PC-3 (cell line): ENCODE results near the gene GPA33. TPM values are rescaled to one million over a fixed set of nuclear protein-coding genes. Genes with fewer than 3 reads are reported as not detected.

Source experiments
- ATAC-seq: fragments of 200-7000 bp; cut with Tn5 transposase; 2 replicates; pipeline ENCODE4 v1.9.1; 2020; ENCODE audit warnings: mild to moderate bottlenecking, moderate library complexity
- BruUV-seq: library from RNA; stranded (reverse); fragments of 400-500 nt; replicated peaks from 2 replicates; lab custom pipeline; 2021; lab: Mats Ljungman, UMichigan
- CTCF ChIA-PET: fragments of 300-600 bp; sonication (Branson Sonifier 250); formaldehyde crosslinking; loops from one replicate; lab custom pipeline; 2022; ENCODE audit warnings: antibody characterized with exemption; lab: Charles Lee
- POLR2A ChIA-PET: fragments of 300-600 bp; sonication (Branson Sonifier 250); formaldehyde crosslinking; loops from one replicate; lab custom pipeline; 2022; ENCODE audit warnings: antibody characterized with exemption; ENCODE audit not compliant: unreplicated experiment; lab: Charles Lee
- DNase-seq: peaks from one replicate; pipeline ENCODE4 v3.0.0-alpha.2; 2015
- H2AFZ ChIP-seq: fragments of 300-600 bp; sonication (generic); 2 replicates; pipeline ENCODE4 v1.6.0; 2016; ENCODE audit warnings: antibody characterized with exemption, low read length
- H3F3A ChIP-seq: fragments of 300-600 bp; sonication (generic); one replicate; pipeline ENCODE4 v1.6.0; 2017; ENCODE audit warnings: antibody characterized with exemption, low read length, control low read depth, mild to moderate bottlenecking; ENCODE audit not compliant: unreplicated experiment
- H3K27ac ChIP-seq: fragments of 300-600 bp; sonication (generic); 2 replicates; pipeline ENCODE4 v1.5.1; 2016; ENCODE audit warnings: mild to moderate bottlenecking, low read length
- H3K27me3 ChIP-seq: fragments of 300-600 bp; sonication (generic); 2 replicates; pipeline ENCODE4 v1.6.1; 2016; ENCODE audit warnings: low read length, mixed read lengths
- H3K36me3 ChIP-seq: fragments of 300-600 bp; sonication (generic); 2 replicates; pipeline ENCODE4 v1.6.1; 2016; ENCODE audit warnings: low read depth, mixed run types, low read length, mixed read lengths
- H3K4me1 ChIP-seq: fragments of 300-600 bp; sonication (generic); 2 replicates; pipeline ENCODE4 v1.5.1; 2016; ENCODE audit warnings: low read length; ENCODE audit not compliant: insufficient read depth
- H3K4me2 ChIP-seq: fragments of 300-600 bp; sonication (generic); 2 replicates; pipeline ENCODE4 v1.6.0; 2016; ENCODE audit warnings: low read length
- H3K4me3 ChIP-seq: fragments of 300-600 bp; sonication (generic); 2 replicates; pipeline ENCODE4 v1.5.1; 2016; ENCODE audit warnings: mild to moderate bottlenecking, low read length, mixed read lengths
- H3K79me2 ChIP-seq: fragments of 300-600 bp; sonication (generic); 2 replicates; pipeline ENCODE4 v1.6.1; 2017; ENCODE audit warnings: low read length, mixed read lengths
- H3K9ac ChIP-seq: fragments of 300-600 bp; sonication (generic); 2 replicates; pipeline ENCODE4 v1.6.0; 2016; ENCODE audit warnings: mild to moderate bottlenecking, low read length
- H3K9me2 ChIP-seq: fragments of 300-600 bp; sonication (generic); replicated peaks from 2 replicates; pipeline ENCODE4 v1.6.1; 2016; ENCODE audit warnings: mixed run types, low read length, mixed read lengths
- H3K9me3 ChIP-seq: fragments of 300-600 bp; sonication (generic); 2 replicates; pipeline ENCODE4 v1.6.1; 2016; ENCODE audit warnings: low read length, mixed read lengths
- H4K20me1 ChIP-seq: fragments of 300-600 bp; sonication (generic); 2 replicates; pipeline ENCODE4 v1.6.1; 2016; ENCODE audit warnings: low read length, mixed read lengths
- EZH2 ChIP-seq: fragments of 300-600 bp; sonication (generic); IDR thresholded peaks from one replicate; pipeline ENCODE4 v1.6.1; 2017; ENCODE audit warnings: antibody characterized with exemption, mild to moderate bottlenecking, low read length; ENCODE audit not compliant: unreplicated experiment
- EZH2phosphoT487 ChIP-seq: fragments of 300-600 bp; sonication (generic); IDR thresholded peaks from 2 replicates; pipeline ENCODE4 v1.6.1; 2018; ENCODE audit warnings: mild to moderate bottlenecking, antibody characterized with exemption, low read length, borderline replicate concordance
- intact Hi-C: fragments of 100-400 bp; cut with micrococcal nuclease; formaldehyde crosslinking; loops from 2 replicates; pipeline ENCODE4 v1.9.0; 2023
- total RNA-seq: library from RNA; depleted of rRNA; stranded (reverse); fragments of >200 nt; gene quantifications from 2 replicates; pipeline ENCODE4 v1.2.3, GENCODE V29; 2014
- TF ChIP-seq, protein P1 (sequence below): fragments of 300-600 bp; sonication (generic); conservative IDR thresholded peaks from 2 replicates; pipeline ENCODE4 v1.5.1; 2017; ENCODE audit warnings: antibody characterized with exemption, low read depth, mild to moderate bottlenecking, low read length

The GPA33 gene
- total RNA-seq, 1 experiment from 2014 or later, result 0.04 TPM

DNA sequence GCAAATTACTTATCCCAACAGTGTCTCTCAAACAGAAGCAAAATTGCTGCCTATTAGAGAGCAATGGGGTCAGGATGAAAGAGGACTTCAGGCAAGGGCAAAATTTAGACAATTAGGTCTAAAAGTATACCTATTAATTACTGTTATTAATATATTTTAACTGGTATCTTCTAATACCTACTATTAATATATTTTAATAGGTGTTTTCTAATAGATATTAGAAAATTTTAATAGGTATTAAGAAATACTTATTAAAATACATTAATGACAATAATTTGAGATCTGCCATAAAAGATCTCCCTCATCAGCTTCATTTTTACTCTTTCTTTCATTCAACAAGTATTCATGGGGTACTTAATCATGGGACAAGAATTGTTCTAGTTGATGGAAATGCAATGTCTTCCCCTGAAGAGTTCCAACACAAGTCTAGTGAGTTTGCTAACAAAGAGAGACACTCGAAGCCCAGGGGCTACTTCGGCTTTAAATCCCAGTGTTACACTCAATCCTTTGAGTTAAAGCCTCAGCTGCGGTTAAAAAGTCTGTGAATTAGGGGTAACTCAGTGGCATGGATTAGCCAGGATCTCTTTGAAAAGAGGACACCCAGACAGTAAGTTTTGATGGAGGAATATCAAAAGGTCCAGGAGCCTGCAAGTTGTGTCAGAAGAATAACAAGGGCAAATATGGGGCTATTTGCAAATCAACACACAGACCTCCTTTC is 47.8 kb upstream of the GPA33 start:
- H3K4me1 ChIP-seq, result peaks cover 9% of the 10 kb centered on the region
- DNase-seq (no peak), ATAC-seq (no peak)
- POLR2A ChIA-PET, result no interaction called here
- CTCF ChIA-PET, result interaction anchor here (0.7 kb wide), 1 partner anchor 70 kb away, joined by 4 read pairs; no protein-coding TSS in a partner anchor
- no peaks in the 10 kb centered on the region for H3K9me2 ChIP-seq
- H3K9me3 ChIP-seq, result no peaks in the 10 kb centered on the region
- intact Hi-C loops, result no loop called here
- no TSS peak for BruUV-seq
- no peak overlapping the region for H2AFZ ChIP-seq
- no peaks in the 10 kb centered on the region for H3K79me2 ChIP-seq
- no peak for TF ChIP-seq EZH2phosphoT487
- TF ChIP-seq, protein P1, sequence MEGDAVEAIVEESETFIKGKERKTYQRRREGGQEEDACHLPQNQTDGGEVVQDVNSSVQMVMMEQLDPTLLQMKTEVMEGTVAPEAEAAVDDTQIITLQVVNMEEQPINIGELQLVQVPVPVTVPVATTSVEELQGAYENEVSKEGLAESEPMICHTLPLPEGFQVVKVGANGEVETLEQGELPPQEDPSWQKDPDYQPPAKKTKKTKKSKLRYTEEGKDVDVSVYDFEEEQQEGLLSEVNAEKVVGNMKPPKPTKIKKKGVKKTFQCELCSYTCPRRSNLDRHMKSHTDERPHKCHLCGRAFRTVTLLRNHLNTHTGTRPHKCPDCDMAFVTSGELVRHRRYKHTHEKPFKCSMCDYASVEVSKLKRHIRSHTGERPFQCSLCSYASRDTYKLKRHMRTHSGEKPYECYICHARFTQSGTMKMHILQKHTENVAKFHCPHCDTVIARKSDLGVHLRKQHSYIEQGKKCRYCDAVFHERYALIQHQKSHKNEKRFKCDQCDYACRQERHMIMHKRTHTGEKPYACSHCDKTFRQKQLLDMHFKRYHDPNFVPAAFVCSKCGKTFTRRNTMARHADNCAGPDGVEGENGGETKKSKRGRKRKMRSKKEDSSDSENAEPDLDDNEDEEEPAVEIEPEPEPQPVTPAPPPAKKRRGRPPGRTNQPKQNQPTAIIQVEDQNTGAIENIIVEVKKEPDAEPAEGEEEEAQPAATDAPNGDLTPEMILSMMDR, result no peak
- no peak for TF ChIP-seq EZH2
- no peaks in the 10 kb centered on the region for H4K20me1 ChIP-seq
- H3K36me3 ChIP-seq, result no peaks in the 10 kb centered on the region
- no peak overlapping the region for H3K27ac ChIP-seq
- no peaks in the 10 kb centered on the region for H3K27me3 ChIP-seq
- no peak overlapping the region for H3K4me3 ChIP-seq
- no peak overlapping the region for H3K9ac ChIP-seq
- no peak overlapping the region for H3K4me2 ChIP-seq
- H3F3A ChIP-seq, result no peaks in the 10 kb centered on the region

DNA sequence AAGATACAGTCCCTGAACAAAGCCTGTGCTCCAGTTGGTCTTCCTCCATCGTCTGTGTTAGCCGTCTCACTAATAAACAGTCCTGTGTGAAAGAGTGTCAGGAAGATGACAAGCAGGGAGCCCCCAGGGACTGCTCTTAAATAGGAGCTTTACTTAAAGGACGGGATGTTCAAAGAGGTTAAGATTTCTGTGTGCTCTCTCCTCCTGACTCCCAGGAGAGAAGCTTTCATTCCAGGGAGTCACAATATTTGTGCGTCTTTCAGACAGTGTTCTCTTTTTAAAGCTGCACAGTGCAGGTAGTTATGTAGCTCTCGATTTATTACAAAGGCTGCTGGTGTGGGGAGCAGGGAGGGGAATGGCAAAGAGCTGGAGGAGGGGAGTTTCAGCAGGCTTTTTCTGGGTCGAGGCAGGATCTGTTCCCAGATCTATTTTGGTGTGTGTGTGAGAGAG is 47.2 kb upstream of the GPA33 start:
- no TSS peak for BruUV-seq
- H3K4me2 ChIP-seq, result no peak overlapping the region
- H3K27ac ChIP-seq, result no peak overlapping the region
- TF ChIP-seq, protein P1, result no peak
- TF ChIP-seq EZH2phosphoT487, result no peak
- no peak for TF ChIP-seq EZH2
- no peak for DNase-seq
- H3K9ac ChIP-seq, result no peak overlapping the region
- H3K4me1 ChIP-seq, result peaks cover 9% of the 10 kb centered on the region
- no peaks in the 10 kb centered on the region for H3K9me2 ChIP-seq
- no peaks in the 10 kb centered on the region for H3K36me3 ChIP-seq
- no peak overlapping the region for H2AFZ ChIP-seq
- no peaks in the 10 kb centered on the region for H3F3A ChIP-seq
- CTCF ChIA-PET, result no interaction called here
- no peak for ATAC-seq
- intact Hi-C loops, result no loop called here
- no peaks in the 10 kb centered on the region for H4K20me1 ChIP-seq
- H3K79me2 ChIP-seq, result no peaks in the 10 kb centered on the region
- POLR2A ChIA-PET, result no interaction called here
- no peaks in the 10 kb centered on the region for H3K9me3 ChIP-seq
- H3K27me3 ChIP-seq, result no peaks in the 10 kb centered on the region
- no peak overlapping the region for H3K4me3 ChIP-seq

- no peaks in the 10 kb centered on the region for H3K36me3 ChIP-seq
- POLR2A ChIA-PET, result no interaction called here
Observed at GRCh38 chr1:167136806-167137205, 46.6 kb upstream of the GPA33 start.

More at GRCh38 chr1:167136806-167137205, 46.6 kb upstream of the GPA33 start:
- no peak for ATAC-seq
- no peak overlapping the region for H3K4me3 ChIP-seq
- H3K9me3 ChIP-seq, result no peaks in the 10 kb centered on the region
- no peak for DNase-seq
- CTCF ChIA-PET, result no interaction called here
- no peaks in the 10 kb centered on the region for H3K9me2 ChIP-seq
- intact Hi-C loops, result no loop called here
- H3K9ac ChIP-seq, result no peak overlapping the region
- H3K79me2 ChIP-seq, result no peaks in the 10 kb centered on the region
- H3K4me1 ChIP-seq, result peaks cover 9% of the 10 kb centered on the region
- BruUV-seq, result no TSS peak
- H3F3A ChIP-seq, result no peaks in the 10 kb centered on the region
- no peak overlapping the region for H3K4me2 ChIP-seq
- no peaks in the 10 kb centered on the region for H4K20me1 ChIP-seq
- no peaks in the 10 kb centered on the region for H3K27me3 ChIP-seq
- TF ChIP-seq EZH2, result no peak
- TF ChIP-seq, protein P1, result no peak
- no peak for TF ChIP-seq EZH2phosphoT487
- no peak overlapping the region for H2AFZ ChIP-seq
- H3K27ac ChIP-seq, result no peak overlapping the region
